RWPE2 (cell line): ENCODE measurements around the gene POU2AF1.

Experiments
- ATAC-seq: fragments of 200-7000 bp; cut with Tn5 transposase; 3 replicates; pipeline ENCODE4 v1.9.1; 2021; ENCODE audit warnings: low read depth
- DNase-seq: peaks from one replicate; pipeline ENCODE4 v3.0.0-alpha.2; 2020; ENCODE audit warnings: low spot score
- H3K27ac ChIP-seq: fragments of 450-650 bp; 2 replicates; pipeline ENCODE4 v1.5.1; 2017; ENCODE audit warnings: mild to moderate bottlenecking; ENCODE audit not compliant: poor library complexity, severe bottlenecking
- H3K27me3 ChIP-seq: fragments of 250-450 bp; sonication (Bioruptor Pico); 2 replicates; pipeline ENCODE4 v1.5.1; 2021; ENCODE audit warnings: mild to moderate bottlenecking, moderate library complexity; ENCODE audit not compliant: insufficient read depth, poor library complexity, severe bottlenecking
- H3K36me3 ChIP-seq: fragments of 250-450 bp; sonication (Bioruptor Pico); 2 replicates; pipeline ENCODE4 v1.5.1; 2020; ENCODE audit warnings: low read depth, mild to moderate bottlenecking, moderate library complexity
- H3K4me1 ChIP-seq: fragments of 250-450 bp; sonication (Bioruptor Pico); 2 replicates; pipeline ENCODE4 v1.5.1; 2021; ENCODE audit warnings: mild to moderate bottlenecking, moderate library complexity; ENCODE audit not compliant: insufficient read depth, poor library complexity, severe bottlenecking
- H3K4me3 ChIP-seq: fragments of 250-450 bp; sonication (Bioruptor Pico); 2 replicates; pipeline ENCODE4 v1.5.1; 2021; ENCODE audit warnings: mild to moderate bottlenecking, moderate library complexity; ENCODE audit not compliant: severe bottlenecking
- H3K9me3 ChIP-seq: fragments of 250-450 bp; sonication (Bioruptor Pico); 2 replicates; pipeline ENCODE4 v1.5.1; 2021; ENCODE audit warnings: mild to moderate bottlenecking, moderate library complexity; ENCODE audit not compliant: severe bottlenecking
- TF ChIP-seq, protein P1 (sequence below): fragments of 450-650 bp; IDR thresholded peaks from one replicate; pipeline ENCODE4 v1.5.1; 2017; ENCODE audit warnings: mild to moderate bottlenecking, moderate library complexity; ENCODE audit not compliant: poor library complexity, severe bottlenecking

The POU2AF1 gene

DNA sequence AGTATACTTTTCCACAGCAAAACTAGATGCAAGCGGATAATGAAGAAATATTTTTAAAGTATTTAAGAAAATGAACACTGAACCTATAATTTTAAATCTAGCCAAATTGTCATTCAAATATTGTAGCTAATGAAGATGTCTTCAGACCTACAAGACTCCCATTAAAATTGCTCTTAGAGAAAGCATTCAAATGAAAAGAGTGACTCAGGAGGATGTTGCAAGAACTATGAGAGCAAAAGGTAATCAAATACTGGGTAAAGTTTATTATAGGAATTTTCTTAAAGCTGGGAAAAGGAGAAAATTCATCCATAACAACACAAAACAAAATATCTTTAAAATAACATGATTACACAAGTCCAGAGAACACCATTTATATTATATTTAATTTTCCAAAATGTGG is 5.4 kb upstream of the POU2AF1 start:
- H3K4me3 ChIP-seq: no peak overlapping the region
- no peaks in the 10 kb centered on the region for H3K27me3 ChIP-seq
- H3K4me1 ChIP-seq: peaks cover 9% of the 10 kb centered on the region
- ATAC-seq (no peak; the same call in 2 of the 3 replicates), DNase-seq (no peak)
- H3K27ac ChIP-seq: no peak overlapping the region
- no peaks in the 10 kb centered on the region for H3K36me3 ChIP-seq
- TF ChIP-seq, protein P1, sequence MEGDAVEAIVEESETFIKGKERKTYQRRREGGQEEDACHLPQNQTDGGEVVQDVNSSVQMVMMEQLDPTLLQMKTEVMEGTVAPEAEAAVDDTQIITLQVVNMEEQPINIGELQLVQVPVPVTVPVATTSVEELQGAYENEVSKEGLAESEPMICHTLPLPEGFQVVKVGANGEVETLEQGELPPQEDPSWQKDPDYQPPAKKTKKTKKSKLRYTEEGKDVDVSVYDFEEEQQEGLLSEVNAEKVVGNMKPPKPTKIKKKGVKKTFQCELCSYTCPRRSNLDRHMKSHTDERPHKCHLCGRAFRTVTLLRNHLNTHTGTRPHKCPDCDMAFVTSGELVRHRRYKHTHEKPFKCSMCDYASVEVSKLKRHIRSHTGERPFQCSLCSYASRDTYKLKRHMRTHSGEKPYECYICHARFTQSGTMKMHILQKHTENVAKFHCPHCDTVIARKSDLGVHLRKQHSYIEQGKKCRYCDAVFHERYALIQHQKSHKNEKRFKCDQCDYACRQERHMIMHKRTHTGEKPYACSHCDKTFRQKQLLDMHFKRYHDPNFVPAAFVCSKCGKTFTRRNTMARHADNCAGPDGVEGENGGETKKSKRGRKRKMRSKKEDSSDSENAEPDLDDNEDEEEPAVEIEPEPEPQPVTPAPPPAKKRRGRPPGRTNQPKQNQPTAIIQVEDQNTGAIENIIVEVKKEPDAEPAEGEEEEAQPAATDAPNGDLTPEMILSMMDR: no peak
- H3K9me3 ChIP-seq: no peaks in the 10 kb centered on the region

DNA sequence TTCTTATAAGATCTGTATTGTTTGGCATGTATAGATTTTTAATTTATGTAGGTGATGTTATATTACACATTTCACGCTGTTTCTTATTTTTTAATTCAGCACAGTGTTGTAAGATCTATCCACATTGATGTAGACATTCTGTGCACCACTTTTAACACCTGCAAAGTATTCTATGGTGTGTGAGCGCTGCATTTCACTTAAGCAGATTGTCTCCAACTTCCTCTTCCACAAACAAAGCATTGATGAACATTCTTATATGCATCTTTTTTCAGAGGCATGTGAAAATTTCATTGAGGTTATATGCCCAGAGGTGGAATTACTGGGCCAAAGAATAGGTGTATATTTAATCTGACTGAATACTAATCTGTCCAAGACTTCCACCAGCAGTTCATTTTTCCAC is 3.4 kb upstream of the POU2AF1 start:
- Histone ChIP-seq H3K4me1 (peaks cover 9% of the 10 kb centered on the region), H3K4me3 (no peak overlapping the region), H3K36me3 (no peaks in the 10 kb centered on the region), H3K9me3 (no peaks in the 10 kb centered on the region), H3K27me3 (no peaks in the 10 kb centered on the region), H3K27ac (no peak overlapping the region)
- no peak for ATAC-seq
- TF ChIP-seq, protein P1: no peak
- DNase-seq: no peak

DNA sequence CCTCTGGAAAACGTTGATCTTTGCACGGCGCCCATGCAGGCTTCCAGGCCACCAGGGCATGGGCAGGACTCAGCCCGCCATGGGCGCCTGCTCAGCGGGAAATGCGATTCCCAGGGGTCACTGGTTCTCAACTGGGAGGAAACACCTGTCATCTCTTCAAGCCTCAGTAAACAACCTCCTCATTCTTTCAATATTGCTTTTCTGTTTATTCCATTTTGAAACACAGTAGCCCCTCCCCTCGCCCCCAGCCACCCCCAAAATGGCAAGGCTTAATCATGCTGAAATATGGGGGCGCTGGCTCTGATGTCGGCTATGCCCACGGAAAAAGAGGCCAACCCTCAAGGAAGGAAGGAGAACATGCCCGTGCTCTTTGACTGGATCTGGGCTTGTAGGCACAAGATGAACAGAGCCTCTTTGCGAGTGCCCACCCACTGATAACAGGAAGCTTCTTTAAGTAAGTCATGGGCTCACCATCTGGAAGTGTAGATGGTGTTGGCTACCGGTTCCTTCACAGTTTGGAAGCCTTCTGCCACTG is 594 bp upstream of the POU2AF1 start:
- H3K36me3 ChIP-seq: no peaks in the 10 kb centered on the region
- no peaks in the 10 kb centered on the region for H3K9me3 ChIP-seq
- H3K4me1 ChIP-seq: peaks cover 9% of the 10 kb centered on the region
- no peak for DNase-seq
- no peak for ATAC-seq
- H3K27me3 ChIP-seq: no peaks in the 10 kb centered on the region
- no peak overlapping the region for H3K27ac ChIP-seq
- TF ChIP-seq, protein P1: no peak
- no peak overlapping the region for H3K4me3 ChIP-seq

DNA sequence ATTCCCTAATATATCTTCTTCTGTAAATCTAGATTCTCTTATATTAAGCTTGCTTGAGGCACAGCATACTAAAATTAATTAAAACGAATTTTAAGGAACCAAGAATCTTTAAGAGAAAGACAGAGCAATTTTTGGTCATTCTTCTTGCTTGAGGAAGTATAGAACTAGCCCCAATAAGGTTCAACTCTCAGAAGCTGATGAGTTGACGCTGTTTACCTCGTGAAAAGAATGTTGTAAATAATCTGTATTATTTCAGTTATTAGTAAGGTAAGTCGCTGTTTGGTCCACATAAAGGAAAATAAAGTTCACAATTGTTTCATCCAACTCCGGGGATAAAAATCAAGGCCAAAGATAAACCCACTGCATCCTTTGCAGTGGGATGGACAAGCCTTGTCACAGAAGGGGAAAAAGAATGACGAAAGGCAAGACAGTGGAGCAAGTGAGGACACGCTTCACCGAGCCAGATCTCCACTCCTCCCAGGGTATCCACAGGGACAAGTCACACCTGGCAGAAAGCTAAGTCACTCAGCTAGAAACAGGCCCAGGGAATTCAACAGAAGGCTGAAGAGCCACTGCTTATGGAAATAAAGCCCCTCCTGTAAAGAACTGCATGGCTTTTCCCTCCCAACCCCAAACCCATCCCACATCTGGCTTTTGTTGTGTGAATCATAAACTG is 752 bp downstream of the POU2AF1 start:
- Histone ChIP-seq H3K4me3 (no peak overlapping the region), H3K27me3 (no peaks in the 10 kb centered on the region), H3K9me3 (no peaks in the 10 kb centered on the region), H3K4me1 (peaks cover 9% of the 10 kb centered on the region), H3K36me3 (no peaks in the 10 kb centered on the region), H3K27ac (no peak overlapping the region)
- peak; percentile 45 for ATAC-seq
- DNase-seq: no peak
- TF ChIP-seq, protein P1: no peak
